Stimulated activated CD8-positive, alpha-beta memory T cell treated with anti-CD3 and anti-CD28 coated beads, Interleukin-12 subunit alpha, Interleukin-12 subunit beta, amount 100 ng/mL, for 24 hours (primary cell): ENCODE data around the gene SPATA2.

ENCODE experiments used
- DNase-seq: peaks from one replicate; pipeline ENCODE4 v3.0.0-alpha.2; 2020; ENCODE audit errors: extremely low read depth

SPATA2 gene

DNA sequence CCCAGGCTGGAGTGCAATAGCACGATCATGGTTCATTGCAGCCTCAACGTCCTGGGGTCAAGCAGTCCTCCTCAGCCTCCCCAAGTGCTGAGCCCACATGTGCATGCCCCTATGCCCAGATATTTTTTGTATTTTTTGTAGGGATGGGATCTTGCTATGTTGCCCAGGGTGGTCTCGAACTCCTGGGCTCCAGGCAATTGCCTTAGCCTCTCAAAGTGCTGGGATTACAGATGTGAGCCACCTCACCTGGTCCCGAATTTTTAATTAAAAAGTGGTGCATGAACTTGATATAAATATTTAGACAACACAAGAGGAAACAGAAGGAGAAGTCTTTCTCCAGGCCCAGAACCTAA lies 13.8 kb upstream of the SPATA2 start:
- DNase-seq, result no peak

DNA sequence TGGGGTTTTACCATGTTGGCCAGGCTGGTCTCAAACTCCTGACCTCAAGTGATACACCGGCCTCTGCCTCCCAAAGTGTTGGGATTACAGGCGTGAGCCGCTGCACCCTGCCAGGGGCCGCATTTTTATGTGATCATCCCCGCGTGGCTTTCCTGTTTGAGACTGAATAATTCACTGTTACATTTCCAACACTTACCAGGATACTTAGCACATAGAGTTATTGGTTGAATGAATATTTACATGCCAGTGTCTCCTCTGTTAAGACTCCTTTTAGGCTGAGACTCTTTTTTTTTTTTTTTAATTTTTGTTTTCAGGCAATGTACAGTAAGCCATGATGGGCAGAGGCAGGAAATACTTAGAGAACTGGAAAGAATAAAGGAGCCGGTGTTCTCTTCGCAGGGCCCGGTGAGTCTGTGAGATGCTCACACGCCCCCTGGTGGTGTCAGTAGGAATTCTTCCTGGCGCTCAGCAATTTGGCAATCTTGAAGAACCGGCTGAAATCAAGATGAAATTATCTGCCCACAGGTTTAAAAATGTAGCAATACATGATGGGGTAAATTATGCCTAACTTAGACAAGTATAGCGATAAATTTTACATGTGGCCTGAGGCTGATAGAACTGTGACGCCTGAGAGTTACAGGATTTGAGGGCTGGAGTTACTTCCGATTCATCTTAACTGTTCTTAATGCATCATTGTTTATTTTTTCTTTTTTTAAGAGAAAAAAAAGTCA lies 13.2 kb upstream of the SPATA2 start:
- DNase-seq, result peak; percentile 52

DNA sequence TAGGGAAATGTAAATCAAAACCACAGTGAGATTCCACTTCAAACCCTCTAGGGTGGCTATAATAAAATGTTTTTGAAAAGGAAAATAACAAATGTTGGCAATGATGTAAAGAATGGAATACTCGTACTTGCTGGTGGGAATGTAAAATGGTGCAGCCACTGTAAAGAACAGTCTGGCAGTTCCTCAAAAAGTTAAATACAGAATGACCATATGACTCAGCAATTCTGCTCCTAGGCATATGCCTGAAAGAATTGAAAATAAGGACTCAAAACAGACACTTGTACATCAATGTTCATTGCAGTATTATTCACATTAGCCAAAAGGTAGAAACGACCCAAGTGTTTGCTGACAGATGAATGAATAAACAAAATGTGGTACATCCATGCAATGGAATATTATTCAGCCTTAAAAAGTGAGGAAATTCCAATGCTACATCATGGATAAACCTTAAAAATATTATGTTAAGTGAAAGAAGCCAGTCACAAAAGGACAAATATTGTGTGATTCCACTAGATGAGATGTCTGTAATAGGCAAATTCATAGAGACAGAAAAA lies 10.6 kb upstream of the SPATA2 start:
- no peak for DNase-seq

DNA sequence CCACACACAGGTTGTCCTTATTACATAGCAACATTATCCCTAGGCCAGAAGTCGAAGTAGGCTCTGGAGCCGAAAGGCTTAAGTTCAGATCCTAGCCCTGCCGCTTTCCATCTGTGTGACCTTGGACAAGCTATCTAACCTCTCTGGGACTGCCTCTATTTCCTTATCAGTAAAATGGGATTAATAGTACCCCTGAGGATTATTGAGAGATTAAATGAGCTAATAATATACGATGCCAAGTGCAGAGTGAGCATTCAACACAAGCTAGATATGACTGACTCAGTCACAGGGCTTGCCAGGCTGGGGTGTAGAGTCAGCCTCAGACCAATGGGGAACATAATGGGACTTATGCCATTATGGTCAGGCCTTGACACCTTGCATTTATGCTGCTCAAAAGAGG lies 8.9 kb upstream of the SPATA2 start:
- no peak for DNase-seq

DNA sequence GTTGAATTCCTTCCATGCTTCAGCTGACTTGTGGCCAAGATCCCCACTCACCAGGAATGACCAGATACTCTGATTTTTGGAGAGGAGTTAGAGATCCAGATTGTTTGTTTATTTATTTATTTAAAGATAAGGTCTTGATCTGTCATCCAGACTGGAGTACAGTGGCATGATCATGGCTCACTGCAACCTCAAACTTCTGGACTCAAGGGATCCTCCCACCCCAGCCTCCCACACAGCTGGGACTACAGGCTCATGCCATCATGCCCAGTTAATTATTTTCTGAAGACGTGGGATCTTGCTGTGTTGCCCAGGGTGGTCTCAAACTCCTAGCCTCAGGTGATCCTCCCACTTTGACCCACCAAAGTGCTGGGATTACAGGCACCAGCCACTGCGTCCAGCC lies 4.1 kb upstream of the SPATA2 start:
- no peak for DNase-seq

DNA sequence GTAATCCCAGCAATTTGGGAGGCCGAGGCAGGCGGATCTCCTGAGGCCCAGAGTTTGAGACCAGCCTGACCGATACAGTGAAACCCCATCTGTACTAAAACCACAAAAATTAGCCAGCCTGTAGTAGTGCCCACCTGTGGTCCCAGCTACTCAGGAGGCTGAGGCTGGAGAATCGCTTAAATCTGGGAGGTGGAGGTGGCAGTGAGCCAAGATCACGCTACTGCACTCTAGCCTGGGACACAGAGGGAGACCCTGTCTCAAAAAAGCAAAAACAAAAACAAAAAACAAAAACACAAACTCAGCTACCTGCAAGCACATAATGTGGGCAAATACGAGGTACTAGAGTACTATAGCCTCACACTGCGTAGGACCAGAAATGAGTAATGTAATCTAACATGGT lies 3.7 kb upstream of the SPATA2 start:
- no peak for DNase-seq

DNA sequence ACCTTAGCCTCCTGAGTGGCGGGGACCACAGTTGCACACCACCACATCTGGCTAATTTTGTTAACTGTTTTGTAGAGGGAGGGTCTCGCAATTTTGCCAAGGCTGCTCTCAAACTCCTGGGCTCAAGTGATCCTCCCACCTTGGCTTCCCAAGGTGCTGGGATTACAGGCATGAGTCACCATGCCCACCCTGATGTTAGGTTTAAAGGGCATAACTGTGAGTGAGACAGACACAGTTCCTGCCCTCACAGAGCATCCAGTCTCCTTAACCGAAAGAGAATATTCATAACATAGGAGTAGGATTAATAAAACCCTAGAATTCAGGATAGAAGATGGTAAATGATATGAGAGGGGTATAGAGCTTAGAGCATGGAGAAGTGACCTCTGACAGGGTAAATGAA lies 3.1 kb upstream of the SPATA2 start:
- DNase-seq, result no peak

DNA sequence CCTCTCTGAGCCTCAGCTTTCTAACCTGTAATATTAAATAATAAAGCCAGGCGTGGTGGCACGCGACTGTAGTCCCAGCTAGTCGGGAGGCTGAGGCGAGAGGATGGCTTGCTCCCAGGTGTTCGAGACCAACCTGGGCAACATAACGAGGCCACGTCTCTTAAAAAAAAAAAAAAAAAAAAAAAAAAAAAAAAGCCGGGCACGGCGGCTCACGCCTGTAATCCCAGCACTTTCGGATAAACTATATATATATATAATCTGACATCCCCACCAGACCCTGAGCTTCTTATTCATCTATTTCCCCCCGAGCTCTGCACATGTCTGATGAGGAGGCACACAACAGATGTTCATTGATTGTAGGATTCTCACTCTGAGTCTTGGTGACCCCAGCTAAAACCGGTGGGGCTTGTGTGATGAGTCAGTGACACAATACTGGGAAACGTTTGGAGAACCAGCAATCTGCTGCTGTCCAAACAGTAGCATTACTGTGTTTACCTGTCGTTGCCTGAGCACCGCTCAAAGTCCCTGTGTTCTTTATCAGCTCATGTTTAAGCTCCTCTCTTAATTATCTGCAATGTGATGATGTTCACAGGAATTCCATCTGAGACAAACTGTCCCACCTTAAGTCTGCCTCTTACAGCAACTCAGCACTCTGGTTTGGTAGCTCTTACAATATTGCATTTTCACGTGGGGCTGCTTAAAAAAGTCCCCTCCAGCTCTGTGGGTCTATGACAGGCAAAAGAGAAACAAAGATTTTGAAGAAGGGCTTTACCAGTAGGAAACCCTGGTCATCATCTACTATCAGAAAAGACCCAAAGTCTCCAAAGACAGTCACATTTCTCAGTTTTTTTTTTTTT lies 1.0 kb upstream of the SPATA2 start:
- DNase-seq, result no peak

DNA sequence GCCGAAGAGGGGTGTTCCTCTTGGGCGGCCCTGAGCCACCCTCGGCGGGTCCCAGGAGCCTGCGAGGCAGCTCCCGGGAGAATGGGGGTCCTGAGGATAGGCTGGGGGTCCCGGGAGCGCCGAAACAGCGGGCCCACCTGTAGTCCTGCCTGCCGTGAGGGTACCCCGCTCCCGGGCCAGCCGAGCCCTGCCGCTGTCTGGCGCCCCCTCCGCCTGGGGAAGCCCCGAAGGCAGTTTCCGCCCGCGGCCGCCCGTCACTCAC lies 280 bp downstream of the SPATA2 start:
- DNase-seq, result no peak

DNA sequence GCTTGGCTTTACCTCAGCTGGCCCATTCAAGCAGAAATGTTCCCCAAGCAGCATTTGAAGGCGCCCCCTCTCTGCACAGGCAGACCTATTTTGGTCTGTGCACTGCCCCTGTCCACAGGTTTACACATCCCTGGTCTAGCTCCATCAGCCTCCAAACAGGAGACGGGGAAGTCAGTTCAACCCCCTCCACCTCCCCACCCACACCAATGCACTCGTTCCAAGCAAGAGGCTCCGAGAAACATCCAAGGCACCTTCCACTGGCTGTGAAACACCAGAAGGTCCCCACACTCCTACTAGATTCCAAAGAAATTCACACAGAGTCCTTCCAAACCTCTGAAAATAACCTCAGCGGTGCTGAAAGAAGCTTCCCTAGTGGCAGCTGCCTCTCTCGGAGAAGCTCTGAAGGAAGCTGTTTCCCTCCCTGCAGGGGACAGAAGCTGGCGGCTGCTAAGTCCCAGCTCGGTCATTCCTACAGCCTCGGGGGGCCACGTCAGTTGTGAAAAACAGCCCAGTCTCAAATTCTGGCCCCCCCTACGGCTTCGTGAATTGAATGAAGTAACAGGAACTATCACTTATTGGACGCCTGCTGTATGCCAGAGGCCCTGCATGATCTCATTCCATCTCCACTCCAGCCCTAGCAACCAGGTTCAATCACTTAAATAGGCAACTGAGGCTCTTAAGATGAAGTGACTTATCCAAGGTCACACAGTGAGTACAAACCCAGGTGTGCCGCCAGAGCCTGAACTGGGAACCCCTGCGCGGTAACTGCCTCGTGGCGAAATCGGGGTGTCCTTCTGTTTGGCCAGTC lies 815 bp downstream of the SPATA2 start:
- DNase-seq, result no peak

DNA sequence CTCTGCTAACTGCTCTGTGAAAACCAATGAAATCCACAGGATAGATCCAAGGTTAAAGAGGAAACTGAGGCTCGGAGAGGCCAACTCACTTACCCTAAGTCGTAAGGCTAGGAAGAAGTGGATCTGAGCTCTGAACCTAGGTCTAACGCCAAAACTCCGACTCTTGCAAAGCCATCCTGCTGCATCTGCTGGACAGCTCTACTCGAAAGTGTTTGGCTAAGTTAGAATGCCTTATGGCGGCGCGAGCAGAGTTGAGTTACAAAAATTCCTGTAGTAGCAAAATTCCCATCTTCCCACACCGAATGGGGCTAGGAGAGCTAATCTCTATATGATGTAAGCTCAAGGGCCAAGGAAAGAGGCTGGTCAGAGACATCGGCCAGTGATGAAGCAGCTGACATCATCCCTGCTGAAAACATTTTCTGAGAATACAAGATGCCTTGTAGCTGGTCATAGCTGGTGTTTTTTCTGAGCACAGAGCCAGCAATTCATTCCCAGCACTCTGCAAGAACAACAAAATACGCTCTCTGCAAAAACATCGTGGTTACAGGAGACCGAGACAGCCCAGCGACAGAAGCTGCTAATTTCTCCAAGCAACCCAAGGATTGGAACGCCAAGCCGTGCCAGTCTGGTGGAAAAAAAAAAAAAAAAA lies 1.8 kb downstream of the SPATA2 start:
- no peak for DNase-seq

DNA sequence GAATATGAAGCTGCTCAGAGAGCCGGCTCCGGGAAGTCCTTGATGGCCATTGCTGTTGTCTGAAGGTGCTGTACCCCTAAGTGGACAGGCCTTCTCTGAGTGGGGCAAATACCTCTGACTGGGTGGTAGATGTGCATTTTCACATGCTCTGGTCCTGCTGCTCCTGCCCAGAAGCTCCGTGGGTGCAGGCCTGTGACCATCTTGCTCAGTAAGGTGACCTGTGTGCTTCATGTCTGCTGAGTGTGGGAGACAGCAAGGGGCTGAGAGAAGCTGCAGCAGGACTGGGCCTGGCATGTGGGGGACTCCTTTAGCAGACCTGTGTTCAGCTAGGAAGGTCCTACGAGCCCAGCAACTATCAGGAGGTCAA lies 5.0 kb downstream of the SPATA2 start:
- no peak for DNase-seq

DNA sequence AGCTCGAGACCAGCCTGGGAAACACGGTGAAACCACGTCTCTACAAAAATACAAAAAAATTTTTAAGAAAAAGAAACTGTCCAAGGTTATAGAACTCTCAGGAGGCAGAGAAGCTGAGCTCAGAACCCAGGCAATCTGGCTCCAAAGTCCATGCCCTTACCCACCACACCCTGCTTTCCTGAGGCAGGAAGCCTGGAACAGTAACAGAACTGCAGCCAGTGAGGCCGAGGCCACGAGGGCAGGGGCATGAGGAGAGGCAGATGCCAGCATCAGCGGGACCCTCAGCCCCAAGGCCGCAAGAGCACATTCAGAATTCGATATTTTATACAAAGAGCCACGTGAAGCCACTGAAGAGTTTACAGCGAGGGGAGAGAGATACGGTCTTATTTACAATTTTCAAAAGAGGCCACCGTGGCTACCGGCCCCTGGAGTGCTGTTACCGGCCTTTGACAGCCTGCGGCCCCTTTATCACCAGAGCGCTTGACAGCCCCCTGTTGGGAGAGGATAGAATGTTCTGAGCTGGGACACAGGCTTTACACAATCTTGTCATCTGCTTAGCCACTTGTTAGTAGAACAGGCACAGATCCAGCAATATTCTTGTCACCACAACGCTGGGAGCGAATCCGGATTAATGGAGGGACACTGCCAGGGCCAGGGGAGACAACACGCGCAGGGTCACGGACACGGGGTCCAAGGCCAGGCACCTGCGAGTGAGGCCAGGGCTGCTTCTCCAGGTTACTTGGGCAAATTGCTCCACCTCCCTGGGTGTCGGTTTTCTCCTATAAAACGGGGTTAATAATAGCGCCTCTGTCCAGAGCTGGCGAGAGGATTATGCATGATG lies 5.6 kb downstream of the SPATA2 start:
- no peak for DNase-seq

DNA sequence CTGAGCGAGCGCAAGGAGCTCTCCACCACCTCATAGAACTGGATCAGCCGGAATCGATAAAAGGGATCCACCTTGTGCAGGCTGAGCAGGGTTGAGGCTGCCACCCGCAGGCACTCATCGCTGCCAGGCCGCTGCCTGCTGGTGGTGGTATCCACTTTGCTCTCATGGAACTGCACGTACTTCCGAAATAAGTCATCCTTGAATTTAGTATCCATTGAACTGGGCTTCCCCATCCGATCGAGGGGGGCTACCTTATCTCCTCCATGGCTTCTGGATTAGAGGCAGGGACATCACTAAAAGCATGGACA lies 7.1 kb downstream of the SPATA2 start:
- no peak for DNase-seq

DNA sequence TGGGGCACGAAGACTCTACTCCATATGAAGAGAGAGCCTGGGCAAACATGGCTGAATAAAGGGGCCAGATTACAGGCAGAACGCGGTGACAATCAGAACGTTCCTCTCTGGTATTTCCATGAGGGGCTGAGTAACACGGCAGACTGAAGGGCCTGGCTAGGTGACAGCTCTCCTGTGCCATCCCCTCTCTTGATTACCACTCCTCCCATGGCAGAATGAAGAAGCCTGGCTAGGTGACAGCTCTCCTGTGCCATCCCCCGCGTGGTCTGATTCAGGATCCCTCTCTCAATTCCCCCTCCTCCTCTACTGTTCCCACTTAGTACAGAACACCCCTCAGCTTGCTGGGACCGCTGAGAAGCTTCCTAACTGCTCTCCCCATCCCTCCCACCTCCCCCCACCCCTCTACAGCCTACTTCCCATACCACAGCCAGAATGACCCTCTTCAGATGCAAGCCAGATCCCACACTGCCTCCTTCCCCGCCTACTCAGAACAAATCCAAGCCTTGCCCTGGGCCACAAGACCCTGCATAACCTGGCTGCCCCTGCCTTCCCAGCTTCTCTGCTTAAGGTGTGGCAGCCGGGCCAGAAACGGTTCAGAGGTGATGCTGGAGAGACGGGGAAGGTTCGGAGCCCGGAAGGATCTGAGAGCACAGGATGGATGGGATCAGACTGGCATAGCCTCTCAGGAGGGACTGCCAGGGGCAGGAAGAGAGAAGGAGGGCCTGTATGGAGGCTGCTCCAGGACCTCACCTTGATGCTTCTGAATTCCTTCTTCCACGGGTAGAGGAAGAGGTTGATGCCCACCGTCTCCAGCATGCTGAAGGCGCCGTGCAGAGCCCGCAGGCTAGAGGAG lies 7.7 kb downstream of the SPATA2 start:
- DNase-seq, result no peak

DNA sequence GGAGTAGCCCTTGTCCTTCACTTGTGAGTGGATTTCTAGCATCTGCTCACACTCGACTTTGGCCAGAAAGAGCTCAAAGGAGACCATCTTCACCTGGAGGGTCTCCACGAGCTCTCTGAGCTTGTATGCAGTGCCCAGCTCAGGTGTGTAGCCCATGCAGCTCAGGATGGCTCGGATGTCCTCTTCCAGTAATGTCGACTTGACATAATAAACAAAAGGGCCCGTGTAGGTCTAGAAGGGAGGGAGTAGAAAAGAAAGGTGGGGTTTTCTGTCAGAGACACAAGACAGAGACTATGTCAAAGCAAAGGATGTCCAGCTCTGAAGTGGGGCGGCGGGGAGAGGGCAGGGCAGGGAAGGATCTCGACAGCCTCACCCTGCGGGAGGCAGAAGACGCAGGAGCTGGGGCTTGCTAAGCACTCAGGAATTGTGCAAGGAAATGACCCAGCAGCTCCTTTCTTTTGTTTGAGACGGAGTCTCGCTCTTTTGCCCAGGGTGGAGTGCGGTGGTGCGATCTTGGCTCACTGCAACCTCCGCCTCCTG lies 8.6 kb downstream of the SPATA2 start:
- no peak for DNase-seq

DNA sequence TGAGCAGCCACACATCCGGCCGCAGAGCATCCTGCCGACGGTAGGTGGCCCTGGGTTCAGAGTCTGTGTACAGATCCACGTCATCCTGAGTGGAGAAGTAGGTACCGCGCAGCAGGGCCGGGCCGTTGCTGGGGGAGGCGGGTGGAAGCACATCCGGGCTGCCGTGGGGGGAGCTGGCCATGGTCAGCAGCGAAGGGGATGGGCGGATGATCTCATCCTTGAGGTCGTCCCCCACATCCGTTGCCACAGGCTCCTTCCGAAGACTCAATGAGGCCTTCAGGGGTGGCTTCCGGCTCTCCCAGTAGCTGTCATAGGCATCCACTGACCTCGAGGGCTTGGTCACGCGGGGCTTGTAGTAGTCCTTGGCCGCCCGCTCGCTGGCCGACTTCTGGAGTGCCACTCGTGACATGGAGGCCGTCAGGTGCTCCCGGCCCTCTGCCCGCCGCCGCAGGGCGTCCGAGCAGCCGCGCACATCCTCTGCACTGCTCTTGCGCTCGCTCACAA lies 9.2 kb downstream of the SPATA2 start:
- DNase-seq, result no peak

DNA sequence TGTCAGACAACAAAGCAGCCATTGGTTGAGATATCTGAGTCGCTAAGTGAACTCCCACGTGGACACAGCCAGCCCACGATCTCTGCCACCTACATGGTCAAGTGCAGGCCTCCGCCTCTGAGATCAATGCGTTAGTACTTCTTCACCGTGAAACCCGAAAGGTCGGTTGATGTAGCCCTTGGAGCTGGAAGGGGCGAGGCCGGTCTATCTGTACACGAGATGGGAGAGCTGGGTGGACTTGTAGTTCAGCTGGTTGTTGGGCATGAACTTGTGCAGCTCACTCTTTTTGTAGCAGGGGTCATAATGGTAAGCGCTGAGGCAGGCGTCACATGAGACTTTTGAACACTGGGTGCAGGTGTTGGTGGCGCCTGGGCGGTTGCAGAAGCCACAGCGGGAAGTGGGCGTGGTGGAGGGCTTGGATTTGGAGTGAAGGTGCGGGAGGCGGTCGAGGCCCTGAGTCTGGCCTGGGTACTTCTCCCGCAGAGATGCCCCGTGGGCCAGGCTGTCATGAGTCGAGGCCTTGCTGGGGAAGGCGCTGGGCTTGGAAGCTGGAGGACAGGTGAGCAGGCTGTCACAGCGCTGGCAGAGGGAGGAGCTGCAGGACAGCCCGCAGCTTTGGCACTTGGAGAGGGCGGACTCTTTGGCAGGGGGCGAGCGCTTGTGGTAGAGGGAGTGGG lies 9.8 kb downstream of the SPATA2 start:
- DNase-seq, result no peak

DNA sequence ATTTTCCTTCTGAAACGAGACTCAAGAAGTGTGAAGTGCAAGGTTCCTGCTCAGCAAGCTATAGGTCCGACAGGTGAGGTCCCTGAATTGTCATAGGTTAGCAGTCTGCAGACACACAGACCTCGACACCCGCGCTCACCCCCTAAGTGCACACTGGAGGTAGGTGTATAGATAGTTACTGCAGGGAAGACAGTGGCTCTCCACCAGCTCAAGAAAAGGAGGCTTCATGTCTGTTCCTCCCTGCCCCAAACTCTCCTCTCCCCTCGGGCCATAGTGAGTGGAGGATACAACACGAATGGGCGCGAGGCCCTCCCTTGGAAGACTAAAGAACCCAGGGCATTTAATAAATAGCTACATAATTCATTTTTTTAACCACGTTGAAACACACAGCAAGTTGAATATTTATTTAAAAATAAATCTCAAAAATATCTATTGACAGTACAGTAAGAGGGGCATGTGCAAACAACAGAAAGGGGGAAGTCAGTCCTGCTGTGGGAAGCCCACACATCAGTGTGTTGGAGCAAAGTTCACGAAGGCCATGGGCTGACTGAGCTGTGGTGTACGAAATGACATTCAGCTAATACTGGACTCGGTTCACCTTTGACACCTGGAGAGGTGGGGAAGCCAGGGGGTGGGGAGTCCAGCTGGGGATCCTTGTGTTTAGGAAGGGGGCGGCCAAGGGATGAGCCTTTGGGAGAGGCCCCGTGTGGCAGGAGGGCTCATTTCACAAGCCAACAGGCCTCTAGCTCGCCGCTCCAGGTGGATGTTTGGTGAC lies 10.7 kb downstream of the SPATA2 start:
- no peak for DNase-seq
